Naive B cell (primary cell): ENCODE data around the gene KCNA5. TPM values are rescaled to one million over a fixed set of nuclear protein-coding genes. Genes with fewer than 3 reads are reported as not detected.

ENCODE experiments used
- ATAC-seq, 2 donors: fragments of 150-1000 bp; cut with Tn5 transposase; 2 replicates each; pipeline ENCODE4 v1.10.0; 2021; ENCODE audit warnings: low read depth in 2 of 2, mild to moderate bottlenecking in 2 of 2, moderate library complexity in 2 of 2
- DNase-seq: peaks from one replicate; pipeline ENCODE4 v3.0.0; 2022
- H3K27ac Mint-ChIP-seq, 6 donors: one replicate each; pipeline ENCODE4 v1.8.0; 2020 to 2022; ENCODE audit warnings: mild to moderate bottlenecking in 6 of 6, mixed read lengths in 6 of 6, moderate library complexity in 5 of 6, inconsistent platforms in 2 of 6
- H3K27me3 Mint-ChIP-seq, 3 donors: one replicate each; pipeline ENCODE4 v1.8.0; 2021 to 2022; ENCODE audit warnings: mixed read lengths in 3 of 3, mild to moderate bottlenecking in 1 of 3
- H3K36me3 Mint-ChIP-seq, 2 donors: one replicate each; pipeline ENCODE4 v1.8.0; 2020 to 2022; ENCODE audit warnings: mixed read lengths in 2 of 2, inconsistent platforms in 1 of 2, mild to moderate bottlenecking in 1 of 2
- H3K4me1 Mint-ChIP-seq, 3 donors: one replicate each; pipeline ENCODE4 v1.8.0; 2020 to 2022; ENCODE audit warnings: mixed read lengths in 3 of 3, inconsistent platforms in 1 of 3, mild to moderate bottlenecking in 1 of 3, moderate library complexity in 1 of 3
- H3K4me3 Mint-ChIP-seq, 8 donors: one replicate each; pipeline ENCODE4 v1.8.0; 2020 to 2022; ENCODE audit warnings: mild to moderate bottlenecking in 8 of 8, mixed read lengths in 8 of 8, moderate library complexity in 8 of 8, inconsistent platforms in 2 of 8
- H3K9me3 Mint-ChIP-seq, 7 donors: one replicate each; pipeline ENCODE4 v1.8.0; 2020 to 2022; ENCODE audit warnings: mixed read lengths in 7 of 7, mild to moderate bottlenecking in 5 of 7, inconsistent platforms in 2 of 7, moderate library complexity in 1 of 7
- polyA plus RNA-seq, 6 donors: library from polyadenylated mRNA; unstranded; fragments of 300-500 nt; fragmentation: Illumina TruSeq; gene quantifications; one replicate each; pipeline ENCODE4 v1.2.3, GENCODE V29; 2021; ENCODE audit warnings: low read depth in 6 of 6

The KCNA5 gene
- under 1 TPM in 3 of 6 donors, not detected in 3; 0.16 to 0.47 (median 0.22) TPM for polyA plus RNA-seq

DNA sequence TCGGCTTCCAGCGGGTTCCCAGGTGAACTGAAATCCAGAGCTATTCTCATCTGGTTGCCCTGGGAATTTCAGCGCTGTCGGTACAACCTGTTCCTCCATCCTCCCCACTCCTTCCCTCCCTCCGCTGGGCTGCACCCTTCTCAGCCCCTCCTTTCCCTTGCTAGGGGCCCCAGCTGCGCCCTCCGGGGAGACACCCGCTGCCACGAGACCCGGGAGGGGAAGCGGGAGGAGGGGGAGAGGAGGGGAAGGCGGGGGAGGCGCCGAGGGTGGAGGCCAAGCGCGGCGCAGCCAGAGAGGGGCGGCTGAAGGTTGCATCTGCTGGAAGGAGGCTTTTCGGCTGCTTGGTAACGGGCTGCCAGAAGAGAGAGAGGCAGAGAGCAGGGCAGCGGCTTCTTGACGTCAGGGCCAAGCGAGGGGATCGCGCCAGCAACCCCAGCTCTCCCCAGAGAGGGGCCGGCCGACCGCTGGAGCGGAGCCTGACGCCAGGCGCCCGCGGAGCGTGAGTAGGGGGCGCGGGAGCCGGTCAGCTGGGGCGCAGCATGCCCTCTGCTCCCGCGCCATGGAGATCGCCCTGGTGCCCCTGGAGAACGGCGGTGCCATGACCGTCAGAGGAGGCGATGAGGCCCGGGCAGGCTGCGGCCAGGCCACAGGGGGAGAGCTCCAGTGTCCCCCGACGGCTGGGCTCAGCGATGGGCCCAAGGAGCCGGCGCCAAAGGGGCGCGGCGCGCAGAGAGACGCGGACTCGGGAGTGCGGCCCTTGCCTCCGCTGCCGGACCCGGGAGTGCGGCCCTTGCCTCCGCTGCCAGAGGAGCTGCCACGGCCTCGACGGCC is at the start of gene KCNA5:
TSS of gene KCNA5 (plus strand) at position 291 of the 831 bp plus-strand sequence. CDS start at position 560, 269 bp downstream.
- Mint-ChIP-seq H3K36me3 (peaks cover 0 to 17% of the 10 kb centered on the region in 2 donors), H3K4me1 (peaks cover 31 to 69% (median 31%) of the 10 kb centered on the region in 3 donors), H3K4me3 (peak within 1 kb of the TSS; percentile 25 to 85 (median 73)), H3K27ac (peak within 1 kb of the TSS in 5 of 6 donors; percentile 23 to 85 (median 57)), H3K9me3 (peaks cover 1 to 8% (median 5%) of the 10 kb centered on the region in 7 donors), H3K27me3 (peaks cover 16 to 50% (median 49%) of the 10 kb centered on the region in 3 donors)
- DNase-seq (peak; percentile 67), ATAC-seq (peak; percentile 85 to 86)

DNA sequence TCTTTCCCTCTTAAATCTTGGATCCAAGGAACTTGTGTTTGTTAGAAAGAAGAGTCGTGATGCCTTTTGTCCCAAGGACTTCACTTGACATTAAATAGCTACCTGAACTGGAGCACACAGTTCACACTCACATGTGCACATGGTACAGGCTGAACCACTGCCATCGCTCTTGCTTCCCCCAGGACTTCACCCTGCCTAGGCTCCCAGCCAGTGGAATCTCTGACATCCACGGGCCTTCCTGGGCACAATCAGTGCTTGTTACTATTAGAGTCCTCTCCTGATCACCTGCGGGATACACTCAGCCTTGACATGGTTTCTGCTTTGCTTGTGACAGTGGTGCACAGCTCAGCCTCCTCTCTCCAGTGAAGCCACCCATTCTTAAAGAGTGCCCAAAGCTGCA is 49.1 kb upstream of the KCNA5 start:
- Mint-ChIP-seq H3K4me1 (no peaks in the 10 kb centered on the region), H3K36me3 (no peaks in the 10 kb centered on the region), H3K9me3 (no peaks in the 10 kb centered on the region), H3K4me3 (no peak overlapping the region), H3K27ac (no peak overlapping the region), H3K27me3 (peaks cover 45 to 70% (median 60%) of the 10 kb centered on the region in 3 donors)
- ATAC-seq, result no peak
- no peak for DNase-seq

DNA sequence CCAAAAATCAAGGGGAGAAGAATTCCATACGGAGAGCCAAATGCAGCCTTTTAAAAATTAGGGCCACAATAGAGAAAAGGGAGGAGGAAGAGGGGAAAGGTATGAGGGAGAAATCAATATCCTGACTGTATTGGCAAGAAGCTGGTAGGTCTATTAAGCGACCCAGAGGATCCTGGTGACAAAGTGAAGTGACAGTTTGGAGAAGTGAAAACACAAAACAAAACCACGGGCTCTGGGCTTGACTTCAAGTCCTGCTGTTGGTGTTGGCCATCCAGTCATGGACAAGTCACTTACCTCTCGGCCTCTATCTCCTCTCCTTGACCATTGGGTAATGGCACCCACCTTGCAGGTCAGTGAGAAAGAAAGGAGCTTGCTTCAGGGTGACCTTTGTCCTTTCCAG is 47.0 kb upstream of the KCNA5 start:
- DNase-seq (no peak), ATAC-seq (no peak)
- Mint-ChIP-seq H3K9me3 (no peaks in the 10 kb centered on the region), H3K4me1 (no peaks in the 10 kb centered on the region), H3K36me3 (no peaks in the 10 kb centered on the region), H3K27me3 (peaks cover 54 to 65% (median 64%) of the 10 kb centered on the region in 3 donors), H3K27ac (no peak overlapping the region), H3K4me3 (no peak overlapping the region)

DNA sequence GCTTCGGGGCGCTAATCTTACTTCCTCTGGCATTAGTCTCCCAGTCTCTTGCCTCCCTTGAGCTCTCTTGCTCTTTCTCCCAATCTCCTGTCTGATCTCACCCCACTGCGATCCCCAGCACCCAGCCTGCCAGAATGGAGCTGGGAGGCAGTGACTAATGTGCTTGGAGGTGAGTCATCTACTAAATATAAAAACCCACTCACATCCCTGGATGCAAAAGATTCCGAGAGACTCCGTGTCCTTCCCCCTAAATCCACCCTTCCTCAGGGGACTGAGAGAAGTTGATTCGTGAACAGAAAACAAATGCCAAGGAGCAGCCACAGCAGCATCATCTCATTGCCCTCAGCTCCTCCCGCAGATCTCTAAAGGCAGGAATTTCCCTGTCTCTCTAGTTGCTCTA is 45.7 kb upstream of the KCNA5 start:
- H3K4me1 Mint-ChIP-seq, result peaks cover 0 to 2% (median 0%) of the 10 kb centered on the region in 3 donors
- H3K9me3 Mint-ChIP-seq, result no peaks in the 10 kb centered on the region
- H3K36me3 Mint-ChIP-seq, result no peaks in the 10 kb centered on the region
- H3K27ac Mint-ChIP-seq, result no peak overlapping the region
- H3K27me3 Mint-ChIP-seq, result peaks cover 55 to 63% (median 57%) of the 10 kb centered on the region in 3 donors
- no peak for DNase-seq
- no peak for ATAC-seq
- no peak overlapping the region for H3K4me3 Mint-ChIP-seq

DNA sequence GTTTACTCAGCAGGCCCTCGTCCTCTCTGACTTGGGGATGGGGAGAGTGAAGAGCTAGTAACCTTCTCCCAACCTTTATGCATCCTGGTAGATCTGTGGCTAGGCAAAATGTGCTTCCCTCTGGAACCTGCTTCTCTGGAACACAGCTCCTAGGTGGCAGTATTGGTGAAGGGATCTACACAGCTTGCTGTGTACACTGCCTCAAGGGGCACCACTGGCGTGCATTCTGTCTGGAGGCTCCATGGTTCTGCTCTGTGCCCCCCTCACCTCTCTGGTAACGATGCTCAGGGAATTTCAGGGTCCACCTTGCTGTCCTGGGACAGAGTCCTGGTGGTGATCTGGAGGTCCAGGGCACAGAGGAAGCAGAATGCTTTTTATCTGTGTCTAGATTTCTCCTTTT is 43.5 kb upstream of the KCNA5 start:
- Mint-ChIP-seq H3K27me3 (peaks cover 53 to 60% (median 53%) of the 10 kb centered on the region in 3 donors), H3K9me3 (no peaks in the 10 kb centered on the region), H3K4me3 (no peak overlapping the region), H3K36me3 (no peaks in the 10 kb centered on the region), H3K4me1 (peaks cover 0 to 3% (median 0%) of the 10 kb centered on the region in 3 donors), H3K27ac (no peak overlapping the region)
- no peak for DNase-seq
- ATAC-seq, result no peak

DNA sequence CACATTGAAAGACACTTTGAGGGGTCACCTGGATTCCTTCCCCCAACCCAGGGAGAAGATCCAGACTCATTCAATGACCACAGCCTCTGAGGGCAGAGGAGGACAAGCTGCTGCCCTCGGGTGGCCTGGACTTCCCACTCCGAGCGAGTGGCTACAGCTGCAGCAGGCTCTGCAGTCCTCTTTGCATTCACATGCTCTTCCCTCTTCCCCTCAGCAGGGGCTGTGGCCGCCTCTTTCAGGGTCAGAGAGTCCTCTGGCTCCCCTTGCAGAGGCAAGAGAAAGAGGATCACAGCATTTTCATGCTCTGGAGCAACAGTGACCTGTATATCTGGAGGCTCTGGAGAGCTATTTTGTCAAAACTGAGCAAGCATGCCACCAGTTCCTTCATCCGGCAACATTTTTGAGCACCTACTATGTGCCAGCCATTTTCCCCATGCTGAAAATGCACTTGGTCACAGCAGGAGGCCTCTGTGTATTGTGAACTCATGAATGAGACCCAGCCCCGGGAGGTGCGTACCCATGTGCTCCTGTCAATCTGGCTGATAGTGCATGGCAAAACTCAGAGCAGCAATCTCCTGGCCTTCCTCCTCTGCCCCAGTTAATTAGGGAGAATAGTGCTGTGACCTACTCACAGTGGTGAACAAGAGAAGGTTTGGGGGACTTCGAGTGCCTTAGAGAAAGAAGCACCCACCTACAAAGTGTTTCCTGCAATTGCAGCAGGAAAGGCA is 42.9 kb upstream of the KCNA5 start:
- no peak for DNase-seq

DNA sequence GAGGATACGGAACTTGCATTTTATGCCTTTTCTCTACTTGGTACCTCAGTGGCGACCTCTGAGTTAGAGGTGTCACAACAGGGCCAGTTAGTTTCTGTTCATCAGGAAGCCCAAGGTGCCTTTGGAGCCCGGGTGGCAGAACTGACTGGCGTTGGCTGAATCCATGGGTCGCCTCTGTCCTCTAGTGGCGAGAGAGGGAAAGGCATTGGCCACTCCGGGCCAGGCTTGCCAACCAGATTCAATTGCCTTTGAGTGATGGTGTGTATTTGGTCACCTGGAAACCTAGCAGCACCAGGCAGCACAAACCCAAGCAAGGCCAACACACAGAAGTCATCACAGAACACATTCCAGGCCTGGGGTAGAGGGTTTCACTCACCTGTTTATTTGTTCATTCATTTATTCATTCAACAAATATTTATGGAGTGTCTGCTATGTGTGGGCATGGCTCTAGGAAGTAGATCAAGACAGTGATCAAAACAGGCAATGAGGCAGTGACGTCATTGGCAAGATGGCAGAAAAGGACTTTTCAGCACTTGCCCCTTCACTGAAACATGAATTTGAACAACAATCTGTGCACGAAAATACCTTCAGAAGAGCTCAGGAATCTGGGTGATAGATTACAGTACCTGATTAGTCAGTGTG is 40.5 kb upstream of the KCNA5 start:
- no peaks in the 10 kb centered on the region for H3K9me3 Mint-ChIP-seq
- ATAC-seq, result peak; percentile 58 to 77
- peaks cover 40 to 53% (median 43%) of the 10 kb centered on the region in 3 donors for H3K27me3 Mint-ChIP-seq
- H3K4me3 Mint-ChIP-seq, result no peak overlapping the region
- H3K36me3 Mint-ChIP-seq, result no peaks in the 10 kb centered on the region
- H3K27ac Mint-ChIP-seq, result no peak overlapping the region
- H3K4me1 Mint-ChIP-seq, result peaks cover 0 to 3% (median 0%) of the 10 kb centered on the region in 3 donors
- DNase-seq, result peak; percentile 40

More for the DNA sequence above, 42.9 kb upstream of the KCNA5 start:
- Mint-ChIP-seq H3K4me1 (peaks cover 0 to 3% (median 0%) of the 10 kb centered on the region in 3 donors), H3K27me3 (peaks cover 49 to 58% (median 51%) of the 10 kb centered on the region in 3 donors), H3K9me3 (no peaks in the 10 kb centered on the region), H3K4me3 (no peak overlapping the region), H3K27ac (no peak overlapping the region), H3K36me3 (no peaks in the 10 kb centered on the region)
- no peak for ATAC-seq

DNA sequence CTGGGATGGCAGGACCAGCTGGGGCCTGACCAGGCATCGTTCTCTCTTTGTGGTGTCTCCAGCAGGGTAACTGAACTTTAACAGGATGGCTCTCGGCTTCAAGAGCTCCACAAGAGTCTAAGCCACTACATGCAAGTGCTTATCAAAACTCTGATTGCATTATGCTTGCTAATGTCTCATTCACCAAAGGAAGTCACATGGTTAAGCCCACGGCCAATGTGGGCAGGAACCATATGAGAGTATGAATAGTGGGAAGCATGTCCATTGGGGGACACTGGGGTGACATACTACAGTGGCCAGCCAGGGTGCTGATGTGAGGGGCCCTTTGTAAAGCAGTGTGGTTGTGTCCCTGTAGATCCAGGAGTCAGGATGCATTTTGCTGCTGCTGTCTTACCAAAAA is 35.0 kb upstream of the KCNA5 start:
- H3K27me3 Mint-ChIP-seq, result peaks cover 22 to 49% (median 39%) of the 10 kb centered on the region in 3 donors
- no peak for ATAC-seq

DNA sequence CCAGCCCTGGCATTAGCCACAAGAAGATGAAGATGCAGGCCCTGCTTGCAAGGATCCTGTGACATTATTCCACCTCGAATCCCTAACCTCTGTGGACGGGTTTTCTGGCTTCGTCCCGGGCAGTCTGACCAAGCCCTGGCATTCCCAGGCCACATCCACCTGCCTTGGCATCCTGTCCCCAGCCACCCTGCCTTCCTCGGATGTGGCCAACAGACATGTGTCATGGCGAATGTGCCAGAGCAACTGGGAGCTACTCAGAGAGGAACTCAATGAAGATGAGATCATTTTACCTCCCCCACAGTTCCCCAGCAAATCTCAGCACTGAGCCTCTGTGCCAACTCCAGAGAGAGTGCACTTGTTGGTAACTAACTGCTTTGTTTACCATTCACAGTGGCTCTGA is 33.5 kb upstream of the KCNA5 start:
- no peak for ATAC-seq
- no peak for DNase-seq
- no peaks in the 10 kb centered on the region for H3K4me1 Mint-ChIP-seq
- peaks cover 20 to 51% (median 34%) of the 10 kb centered on the region in 3 donors for H3K27me3 Mint-ChIP-seq
- no peaks in the 10 kb centered on the region for H3K36me3 Mint-ChIP-seq
- no peaks in the 10 kb centered on the region for H3K9me3 Mint-ChIP-seq
- H3K4me3 Mint-ChIP-seq, result no peak overlapping the region
- no peak overlapping the region for H3K27ac Mint-ChIP-seq

More for the DNA sequence above, 35.0 kb upstream of the KCNA5 start:
- Mint-ChIP-seq H3K9me3 (no peaks in the 10 kb centered on the region), H3K27ac (peak overlapping the region in 1 of 6 donors; percentile 5), H3K36me3 (no peaks in the 10 kb centered on the region), H3K4me1 (no peaks in the 10 kb centered on the region), H3K4me3 (no peak overlapping the region)
- no peak for DNase-seq

DNA sequence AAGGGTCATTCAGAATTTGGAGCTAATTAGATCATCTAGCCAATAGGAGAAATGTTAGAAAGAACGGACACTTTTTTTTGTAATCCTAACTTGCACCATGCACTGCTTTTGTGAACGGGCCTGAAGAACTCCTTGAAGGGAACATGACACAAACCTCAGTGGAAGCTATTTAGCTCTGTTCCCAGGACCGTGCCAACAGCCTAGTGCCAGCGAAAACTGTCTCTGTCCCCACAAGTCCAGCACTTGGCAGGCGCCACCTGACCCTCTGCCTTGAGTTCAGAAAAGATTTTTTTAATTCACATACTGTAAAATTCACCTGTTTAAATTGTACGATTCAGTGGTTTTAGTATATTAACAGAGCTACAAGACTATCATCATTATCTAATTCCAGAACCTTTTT is 31.3 kb upstream of the KCNA5 start:
- no peak for DNase-seq
- peaks cover 9 to 44% (median 39%) of the 10 kb centered on the region in 3 donors for H3K27me3 Mint-ChIP-seq
- H3K27ac Mint-ChIP-seq, result no peak overlapping the region
- H3K4me1 Mint-ChIP-seq, result no peaks in the 10 kb centered on the region
- no peaks in the 10 kb centered on the region for H3K9me3 Mint-ChIP-seq
- H3K36me3 Mint-ChIP-seq, result no peaks in the 10 kb centered on the region
- no peak overlapping the region for H3K4me3 Mint-ChIP-seq
- ATAC-seq, result no peak

DNA sequence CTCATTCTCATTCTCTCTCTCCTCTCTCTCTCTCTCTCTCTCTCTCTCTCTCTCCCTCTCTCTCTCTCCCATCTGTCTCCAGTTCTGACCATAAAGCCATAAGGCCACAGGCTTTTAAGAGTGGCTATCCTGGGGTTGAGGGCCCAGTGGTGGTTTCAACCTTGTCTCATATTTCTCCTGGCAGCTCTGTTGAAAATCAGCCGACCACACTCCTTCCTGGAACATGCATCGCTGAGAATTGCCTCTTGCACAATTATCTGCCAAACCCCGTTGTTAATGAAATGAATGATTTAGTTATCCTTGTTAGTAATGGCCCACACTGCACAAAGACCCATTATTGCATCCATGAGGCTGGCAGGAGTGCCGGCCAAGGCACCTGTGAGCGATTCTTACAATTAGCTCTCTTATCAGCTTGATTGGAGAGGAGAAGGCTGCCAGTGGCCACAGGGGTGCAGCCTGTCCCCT is 30.4 kb upstream of the KCNA5 start:
- no peak for DNase-seq
- no peak for ATAC-seq
- no peaks in the 10 kb centered on the region for H3K36me3 Mint-ChIP-seq
- H3K27ac Mint-ChIP-seq, result no peak overlapping the region
- H3K27me3 Mint-ChIP-seq, result peaks cover 8 to 53% (median 47%) of the 10 kb centered on the region in 3 donors
- no peaks in the 10 kb centered on the region for H3K4me1 Mint-ChIP-seq
- no peak overlapping the region for H3K4me3 Mint-ChIP-seq
- no peaks in the 10 kb centered on the region for H3K9me3 Mint-ChIP-seq

DNA sequence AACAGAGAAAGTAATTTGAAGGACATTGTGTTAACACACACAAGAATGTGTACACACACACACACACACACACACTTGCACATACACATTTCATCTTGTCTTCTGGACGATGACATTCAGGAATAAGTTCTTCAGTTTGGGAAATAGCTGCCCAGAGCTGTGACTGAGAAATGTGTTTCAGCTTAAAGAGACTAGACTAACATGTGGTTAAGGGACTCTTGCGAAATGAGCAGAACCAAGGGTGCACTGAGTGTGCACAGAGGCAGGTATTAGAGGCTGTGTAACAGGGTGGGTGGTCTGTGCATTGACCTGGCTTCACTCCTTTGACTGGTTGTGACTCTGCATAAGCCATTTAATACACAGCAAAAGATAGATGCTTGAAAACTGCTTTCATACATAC is 29.4 kb upstream of the KCNA5 start:
- Mint-ChIP-seq H3K4me3 (no peak overlapping the region), H3K27ac (no peak overlapping the region), H3K27me3 (peaks cover 10 to 53% (median 42%) of the 10 kb centered on the region in 3 donors), H3K4me1 (no peaks in the 10 kb centered on the region), H3K36me3 (no peaks in the 10 kb centered on the region), H3K9me3 (no peaks in the 10 kb centered on the region)
- ATAC-seq (no peak), DNase-seq (no peak)
